WTC11 (cell line): ENCODE measurements around the gene HADHB.

Experiments used
- CBFB ChIP-seq: sonication (generic); formaldehyde crosslinking; IDR thresholded peaks from 2 replicates; pipeline ENCODE4 v1.8.1; 2022; ENCODE audit warnings: mild to moderate bottlenecking, low read depth, missing genetic modification reagents
- JUN ChIP-seq: sonication (generic); formaldehyde crosslinking; IDR thresholded peaks from 2 replicates; pipeline ENCODE4 v1.8.0; 2023; ENCODE audit warnings: mild to moderate bottlenecking, missing genetic modification reagents
- TEAD4 ChIP-seq: sonication (generic); formaldehyde crosslinking; IDR thresholded peaks from 2 replicates; pipeline ENCODE4 v1.8.0; 2022; ENCODE audit warnings: mild to moderate bottlenecking, missing genetic modification reagents
- ZNF121 ChIP-seq: sonication (generic); formaldehyde crosslinking; IDR thresholded peaks from 2 replicates; pipeline ENCODE4 v1.8.0; 2023; ENCODE audit warnings: missing genetic modification reagents
- ZNF232 ChIP-seq: sonication (generic); formaldehyde crosslinking; IDR thresholded peaks from 2 replicates; pipeline ENCODE4 v1.8.0; 2022; ENCODE audit warnings: mild to moderate bottlenecking, missing genetic modification reagents
- TF ChIP-seq, protein P1 (sequence below): fragments of 200-600 bp; IDR thresholded peaks from 2 replicates; pipeline ENCODE4 v1.8.0; 2022; ENCODE audit warnings: antibody characterized with exemption
- TF ChIP-seq, protein P2 (sequence below): sonication (generic); formaldehyde crosslinking; IDR thresholded peaks from 2 replicates; pipeline ENCODE4 v1.8.1; 2023; ENCODE audit warnings: mild to moderate bottlenecking, missing genetic modification reagents, borderline replicate concordance
- TF ChIP-seq, protein P3 (sequence below): sonication (generic); formaldehyde crosslinking; IDR thresholded peaks from 2 replicates; pipeline ENCODE4 v1.8.1; 2022; ENCODE audit warnings: mild to moderate bottlenecking, missing genetic modification reagents, moderate library complexity, borderline replicate concordance

DNA sequence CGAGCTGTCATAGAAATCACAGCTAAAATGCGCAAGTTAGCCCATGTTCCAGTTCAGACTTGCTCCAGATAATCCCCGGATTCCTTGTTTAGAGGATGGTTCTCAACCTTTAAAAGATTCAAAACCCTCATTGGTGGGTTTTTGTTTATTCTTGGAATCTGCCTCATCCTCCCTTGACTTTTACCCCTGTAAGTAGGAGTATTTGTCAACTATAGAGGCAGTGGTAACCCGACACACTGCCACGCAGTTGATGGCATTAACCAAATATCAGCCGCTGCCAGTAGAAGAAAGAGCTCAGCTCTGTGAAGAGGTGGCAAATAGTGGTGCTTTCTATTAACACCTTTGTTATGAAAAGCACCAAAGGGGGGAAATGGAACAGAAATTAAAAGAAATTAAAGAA lies 60.8 kb downstream of the HADHB start:
- TF ChIP-seq, protein P1, sequence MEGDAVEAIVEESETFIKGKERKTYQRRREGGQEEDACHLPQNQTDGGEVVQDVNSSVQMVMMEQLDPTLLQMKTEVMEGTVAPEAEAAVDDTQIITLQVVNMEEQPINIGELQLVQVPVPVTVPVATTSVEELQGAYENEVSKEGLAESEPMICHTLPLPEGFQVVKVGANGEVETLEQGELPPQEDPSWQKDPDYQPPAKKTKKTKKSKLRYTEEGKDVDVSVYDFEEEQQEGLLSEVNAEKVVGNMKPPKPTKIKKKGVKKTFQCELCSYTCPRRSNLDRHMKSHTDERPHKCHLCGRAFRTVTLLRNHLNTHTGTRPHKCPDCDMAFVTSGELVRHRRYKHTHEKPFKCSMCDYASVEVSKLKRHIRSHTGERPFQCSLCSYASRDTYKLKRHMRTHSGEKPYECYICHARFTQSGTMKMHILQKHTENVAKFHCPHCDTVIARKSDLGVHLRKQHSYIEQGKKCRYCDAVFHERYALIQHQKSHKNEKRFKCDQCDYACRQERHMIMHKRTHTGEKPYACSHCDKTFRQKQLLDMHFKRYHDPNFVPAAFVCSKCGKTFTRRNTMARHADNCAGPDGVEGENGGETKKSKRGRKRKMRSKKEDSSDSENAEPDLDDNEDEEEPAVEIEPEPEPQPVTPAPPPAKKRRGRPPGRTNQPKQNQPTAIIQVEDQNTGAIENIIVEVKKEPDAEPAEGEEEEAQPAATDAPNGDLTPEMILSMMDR, result no peak
- TF ChIP-seq, protein P2, sequence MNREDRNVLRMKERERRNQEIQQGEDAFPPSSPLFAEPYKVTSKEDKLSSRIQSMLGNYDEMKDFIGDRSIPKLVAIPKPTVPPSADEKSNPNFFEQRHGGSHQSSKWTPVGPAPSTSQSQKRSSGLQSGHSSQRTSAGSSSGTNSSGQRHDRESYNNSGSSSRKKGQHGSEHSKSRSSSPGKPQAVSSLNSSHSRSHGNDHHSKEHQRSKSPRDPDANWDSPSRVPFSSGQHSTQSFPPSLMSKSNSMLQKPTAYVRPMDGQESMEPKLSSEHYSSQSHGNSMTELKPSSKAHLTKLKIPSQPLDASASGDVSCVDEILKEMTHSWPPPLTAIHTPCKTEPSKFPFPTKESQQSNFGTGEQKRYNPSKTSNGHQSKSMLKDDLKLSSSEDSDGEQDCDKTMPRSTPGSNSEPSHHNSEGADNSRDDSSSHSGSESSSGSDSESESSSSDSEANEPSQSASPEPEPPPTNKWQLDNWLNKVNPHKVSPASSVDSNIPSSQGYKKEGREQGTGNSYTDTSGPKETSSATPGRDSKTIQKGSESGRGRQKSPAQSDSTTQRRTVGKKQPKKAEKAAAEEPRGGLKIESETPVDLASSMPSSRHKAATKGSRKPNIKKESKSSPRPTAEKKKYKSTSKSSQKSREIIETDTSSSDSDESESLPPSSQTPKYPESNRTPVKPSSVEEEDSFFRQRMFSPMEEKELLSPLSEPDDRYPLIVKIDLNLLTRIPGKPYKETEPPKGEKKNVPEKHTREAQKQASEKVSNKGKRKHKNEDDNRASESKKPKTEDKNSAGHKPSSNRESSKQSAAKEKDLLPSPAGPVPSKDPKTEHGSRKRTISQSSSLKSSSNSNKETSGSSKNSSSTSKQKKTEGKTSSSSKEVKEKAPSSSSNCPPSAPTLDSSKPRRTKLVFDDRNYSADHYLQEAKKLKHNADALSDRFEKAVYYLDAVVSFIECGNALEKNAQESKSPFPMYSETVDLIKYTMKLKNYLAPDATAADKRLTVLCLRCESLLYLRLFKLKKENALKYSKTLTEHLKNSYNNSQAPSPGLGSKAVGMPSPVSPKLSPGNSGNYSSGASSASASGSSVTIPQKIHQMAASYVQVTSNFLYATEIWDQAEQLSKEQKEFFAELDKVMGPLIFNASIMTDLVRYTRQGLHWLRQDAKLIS (CRISPR knock-in tag), result no peak
- TF ChIP-seq ZNF232, result no peak
- no peak for TF ChIP-seq TEAD4 (CRISPR knock-in tag)
- TF ChIP-seq, protein P3, sequence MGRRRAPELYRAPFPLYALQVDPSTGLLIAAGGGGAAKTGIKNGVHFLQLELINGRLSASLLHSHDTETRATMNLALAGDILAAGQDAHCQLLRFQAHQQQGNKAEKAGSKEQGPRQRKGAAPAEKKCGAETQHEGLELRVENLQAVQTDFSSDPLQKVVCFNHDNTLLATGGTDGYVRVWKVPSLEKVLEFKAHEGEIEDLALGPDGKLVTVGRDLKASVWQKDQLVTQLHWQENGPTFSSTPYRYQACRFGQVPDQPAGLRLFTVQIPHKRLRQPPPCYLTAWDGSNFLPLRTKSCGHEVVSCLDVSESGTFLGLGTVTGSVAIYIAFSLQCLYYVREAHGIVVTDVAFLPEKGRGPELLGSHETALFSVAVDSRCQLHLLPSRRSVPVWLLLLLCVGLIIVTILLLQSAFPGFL (CRISPR knock-in tag), result no peak
- no peak for TF ChIP-seq ZNF121
- no peak for TF ChIP-seq JUN (CRISPR knock-in tag)
- TF ChIP-seq CBFB (CRISPR knock-in tag), result no peak
